Breast epithelium (tissue), 3 donors: ENCODE results near the gene CBLN4.

Source experiments
- CTCF ChIP-seq, 3 donors: fragments of 450-650 bp; IDR thresholded peaks; one replicate each; pipeline ENCODE4 v1.5.1; 2016 to 2017; ENCODE audit warnings: antibody characterized with exemption in 3 of 3, mild to moderate bottlenecking in 3 of 3, moderate library complexity in 3 of 3
- POLR2A ChIP-seq: fragments of 450-650 bp; IDR thresholded peaks from one replicate; pipeline ENCODE4 v1.6.1; 2016; ENCODE audit warnings: antibody characterized with exemption, mild to moderate bottlenecking, moderate library complexity

DNA sequence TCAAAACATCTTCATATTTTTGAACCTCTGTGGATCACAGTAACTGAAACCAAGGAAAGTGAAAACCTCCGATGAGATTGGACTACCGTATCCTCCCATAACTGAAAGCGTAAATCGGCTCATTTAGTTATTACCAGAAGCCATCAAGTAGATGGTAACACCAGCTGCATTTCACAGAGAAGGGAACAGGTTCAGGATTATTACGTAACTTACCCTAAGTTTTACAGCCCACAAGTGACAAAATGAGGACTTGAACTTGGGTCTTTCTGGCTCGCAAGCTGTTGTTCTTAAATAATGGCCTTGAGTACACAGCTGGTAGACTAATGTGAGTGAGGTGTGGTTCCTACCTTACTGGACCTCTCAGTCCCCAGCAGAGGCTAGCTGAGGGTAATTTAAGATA is 37.9 kb upstream of the CBLN4 start:
- TF ChIP-seq POLR2A (no peak), CTCF (IDR thresholded peaks at IDR 0.05) (no peak)
